Measurements from ENCODE around the gene MAP2K5. TPM values are rescaled to one million over a fixed set of nuclear protein-coding genes. Genes with fewer than 3 reads are reported as not detected.

MAP2K5 gene
- total RNA-seq, 2 experiments from 2014 or later, result 17.0 to 20.8 TPM

GRCh38 chr15:67744331-67745072, 202.0 kb downstream of the MAP2K5 start:
- no peak for DNase-seq
- Mint-ChIP-seq H3K27me3 (no peaks in the 10 kb centered on the region), H3K4me3 (peak overlapping the region; percentile 61), H3K9me3 (no peaks in the 10 kb centered on the region), H3K36me3 (peaks cover 4% of the 10 kb centered on the region), H3K4me1 (peaks cover 47% of the 10 kb centered on the region), H3K27ac (peak overlapping the region; percentile 72)

GRCh38 chr15:67745073-67746006, 202.8 kb downstream of the MAP2K5 start:
- peaks cover 50% of the 10 kb centered on the region for H3K4me1 Mint-ChIP-seq
- no peak for DNase-seq
- no peaks in the 10 kb centered on the region for H3K27me3 Mint-ChIP-seq
- H3K27ac Mint-ChIP-seq, result peak overlapping the region; percentile 72
- no peaks in the 10 kb centered on the region for H3K9me3 Mint-ChIP-seq
- peak overlapping the region; percentile 61 for H3K4me3 Mint-ChIP-seq
- H3K36me3 Mint-ChIP-seq, result peaks cover 6% of the 10 kb centered on the region

DNA sequence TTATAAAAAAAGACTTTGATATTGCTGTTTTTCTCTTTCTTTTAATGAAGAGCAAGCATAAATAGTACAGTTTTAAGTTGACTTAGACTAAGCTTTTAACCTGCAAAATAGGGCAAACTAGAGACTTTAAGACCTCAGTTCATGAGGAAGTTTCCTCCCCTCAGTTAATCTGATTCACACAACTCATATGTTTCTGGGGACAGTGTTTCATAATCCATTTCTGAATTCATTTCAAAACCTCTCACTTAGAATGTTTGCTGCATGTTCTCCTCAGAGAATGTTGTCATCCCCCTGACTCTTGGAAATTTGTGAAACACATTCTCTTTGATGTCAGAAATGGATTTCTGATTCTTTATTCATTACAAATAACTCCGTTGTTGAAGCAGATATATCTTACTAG, 203.5 kb downstream of the MAP2K5 start:
- H3K27me3 Mint-ChIP-seq, result no peaks in the 10 kb centered on the region
- no peaks in the 10 kb centered on the region for H3K9me3 Mint-ChIP-seq
- peak overlapping the region; percentile 50 for H3K4me3 Mint-ChIP-seq
- H3K27ac Mint-ChIP-seq, result peak overlapping the region; percentile 72
- H3K4me1 Mint-ChIP-seq, result peaks cover 55% of the 10 kb centered on the region
- DNase-seq, result no peak
- H3K36me3 Mint-ChIP-seq, result peaks cover 8% of the 10 kb centered on the region

DNA sequence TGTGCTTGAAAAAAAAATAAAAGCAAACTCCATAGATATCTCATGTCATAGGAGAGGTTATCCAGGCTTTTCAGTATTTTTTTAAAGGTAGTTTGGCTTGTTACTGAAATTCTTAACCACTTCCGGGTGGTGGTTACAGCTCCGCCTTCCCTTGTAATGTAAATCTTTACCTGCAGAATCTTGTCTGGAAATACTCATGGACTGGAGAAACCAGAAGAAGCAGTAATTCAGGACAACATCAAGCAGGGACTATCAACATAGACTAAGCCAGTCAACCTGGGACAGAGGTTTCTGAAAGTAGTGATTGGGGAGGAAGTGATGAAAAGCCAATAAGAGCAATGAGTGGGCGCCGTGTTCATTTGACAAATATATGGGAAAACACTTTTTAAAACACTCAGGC, 203.9 kb downstream of the MAP2K5 start:
- Mint-ChIP-seq H3K27me3 (no peaks in the 10 kb centered on the region), H3K27ac (peak overlapping the region; percentile 72), H3K4me3 (peak overlapping the region; percentile 50), H3K36me3 (peaks cover 7% of the 10 kb centered on the region), H3K4me1 (peaks cover 51% of the 10 kb centered on the region), H3K9me3 (no peaks in the 10 kb centered on the region)
- DNase-seq, result no peak

DNA sequence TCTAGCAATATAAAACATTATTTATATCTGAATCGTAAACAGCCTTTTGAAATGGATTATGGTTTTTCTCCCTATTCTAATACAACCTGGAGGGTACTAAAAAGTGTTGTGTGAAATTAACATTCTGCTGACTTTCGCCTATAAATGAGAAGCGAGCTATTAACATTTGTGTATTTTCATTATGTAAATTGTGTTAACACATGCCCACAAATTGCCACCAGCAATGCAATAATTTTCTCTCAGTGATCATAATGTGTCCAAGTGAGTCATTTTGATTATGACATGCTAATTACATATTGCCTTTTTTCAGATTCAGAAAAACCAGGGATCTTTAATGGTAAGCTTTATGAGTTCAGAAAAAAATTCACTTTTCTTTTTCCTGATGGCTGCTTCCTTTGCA, 205.4 kb downstream of the MAP2K5 start:
- H3K4me3 Mint-ChIP-seq, result no peak overlapping the region
- no peaks in the 10 kb centered on the region for H3K27me3 Mint-ChIP-seq
- no peak for DNase-seq
- H3K36me3 Mint-ChIP-seq, result peaks cover 7% of the 10 kb centered on the region
- H3K27ac Mint-ChIP-seq, result no peak overlapping the region
- peaks cover 44% of the 10 kb centered on the region for H3K4me1 Mint-ChIP-seq
- no peaks in the 10 kb centered on the region for H3K9me3 Mint-ChIP-seq

DNA sequence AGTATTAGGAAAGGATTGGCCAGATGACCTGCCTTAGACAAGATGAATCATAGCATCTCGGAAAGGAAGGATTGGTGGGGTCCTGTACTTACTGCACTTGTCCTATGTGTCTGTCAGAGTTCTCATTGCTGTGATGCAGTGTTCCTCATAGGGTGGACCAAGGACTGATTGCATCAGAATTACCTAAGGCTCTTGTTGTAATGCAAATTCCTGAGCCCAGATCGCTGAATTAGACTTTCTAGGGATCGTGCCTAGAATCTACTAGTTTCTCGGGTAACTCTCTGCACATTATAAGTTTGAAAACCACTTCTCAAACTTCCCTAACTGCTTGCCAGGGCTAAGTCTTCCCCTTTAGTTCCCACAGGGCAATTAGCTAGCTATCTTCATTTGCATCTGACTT, 207.9 kb downstream of the MAP2K5 start:
- H3K36me3 Mint-ChIP-seq, result peaks cover 10% of the 10 kb centered on the region
- DNase-seq, result no peak
- no peak overlapping the region for H3K4me3 Mint-ChIP-seq
- peaks cover 7% of the 10 kb centered on the region for H3K9me3 Mint-ChIP-seq
- peaks cover 39% of the 10 kb centered on the region for H3K4me1 Mint-ChIP-seq
- H3K27ac Mint-ChIP-seq, result no peak overlapping the region
- no peaks in the 10 kb centered on the region for H3K27me3 Mint-ChIP-seq

- Mint-ChIP-seq H3K27me3 (no peaks in the 10 kb centered on the region), H3K36me3 (peaks cover 14% of the 10 kb centered on the region), H3K9me3 (peaks cover 7% of the 10 kb centered on the region), H3K4me3 (no peak overlapping the region), H3K4me1 (peaks cover 54% of the 10 kb centered on the region), H3K27ac (no peak overlapping the region)
- DNase-seq, result no peak
These were observed 211.4 kb downstream of the MAP2K5 start for GRCh38 chr15:67753891-67754290.

DNA sequence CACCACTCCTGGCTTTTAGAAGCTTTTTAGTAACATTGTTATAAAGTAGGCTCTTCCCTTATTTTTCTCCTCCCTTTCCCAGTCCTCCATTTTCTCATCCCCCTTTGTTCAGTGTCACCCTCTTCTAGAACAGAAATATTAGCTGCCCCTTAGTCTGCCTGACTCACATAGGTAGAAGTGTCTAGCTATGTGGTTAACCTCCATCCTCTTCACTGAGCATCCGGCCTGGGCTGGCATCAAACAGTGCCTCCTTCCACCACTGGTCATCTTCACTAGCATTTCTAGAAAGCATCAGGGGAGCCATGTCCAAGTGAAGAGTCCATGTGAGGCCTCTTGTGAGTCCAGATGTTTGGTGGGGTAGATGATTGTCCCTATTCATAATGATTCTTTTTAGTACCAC, 212.8 kb downstream of the MAP2K5 start:
- Mint-ChIP-seq H3K27me3 (no peaks in the 10 kb centered on the region), H3K4me3 (no peak overlapping the region), H3K4me1 (peaks cover 61% of the 10 kb centered on the region), H3K27ac (no peak overlapping the region), H3K9me3 (peaks cover 7% of the 10 kb centered on the region), H3K36me3 (peaks cover 11% of the 10 kb centered on the region)
- DNase-seq, result no peak

DNA sequence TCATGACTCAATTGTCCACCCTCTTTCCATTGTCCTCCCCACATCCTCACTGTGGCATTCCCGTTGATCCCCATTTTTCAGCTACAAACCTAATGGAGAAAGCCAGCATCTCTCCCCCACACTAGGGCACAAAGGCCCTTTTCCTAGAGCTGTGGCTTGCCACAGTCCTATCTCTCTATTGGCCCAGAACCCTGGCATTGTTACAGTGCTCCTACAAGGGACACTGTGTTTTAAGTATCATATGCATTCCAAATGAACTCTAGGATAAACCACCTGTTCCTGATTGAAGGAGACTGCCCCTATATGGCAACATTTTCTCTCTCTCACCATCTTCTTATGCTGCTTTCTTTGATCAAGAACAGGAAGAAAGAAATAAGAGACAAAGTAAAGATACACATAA, 213.4 kb downstream of the MAP2K5 start:
- H3K9me3 Mint-ChIP-seq, result peaks cover 7% of the 10 kb centered on the region
- H3K4me1 Mint-ChIP-seq, result peaks cover 56% of the 10 kb centered on the region
- no peak for DNase-seq
- H3K36me3 Mint-ChIP-seq, result peaks cover 7% of the 10 kb centered on the region
- H3K4me3 Mint-ChIP-seq, result no peak overlapping the region
- peak overlapping the region; percentile 1 for H3K27ac Mint-ChIP-seq
- no peaks in the 10 kb centered on the region for H3K27me3 Mint-ChIP-seq

- Mint-ChIP-seq H3K9me3 (peaks cover 7% of the 10 kb centered on the region), H3K36me3 (peaks cover 7% of the 10 kb centered on the region), H3K27ac (peak overlapping the region; percentile 85), H3K4me3 (peak overlapping the region; percentile 53), H3K27me3 (no peaks in the 10 kb centered on the region), H3K4me1 (peaks cover 81% of the 10 kb centered on the region)
- no peak for DNase-seq
These were observed 216.3 kb downstream of the MAP2K5 start for GRCh38 chr15:67758619-67759300.

GRCh38 chr15:67760901-67761300, 218.4 kb downstream of the MAP2K5 start:
- Mint-ChIP-seq H3K9me3 (no peaks in the 10 kb centered on the region), H3K36me3 (peaks cover 3% of the 10 kb centered on the region), H3K27ac (no peak overlapping the region), H3K4me3 (no peak overlapping the region), H3K4me1 (peaks cover 77% of the 10 kb centered on the region), H3K27me3 (no peaks in the 10 kb centered on the region)
- no peak for DNase-seq

GRCh38 chr15:67761343-67761742, 218.8 kb downstream of the MAP2K5 start:
- Mint-ChIP-seq H3K4me3 (no peak overlapping the region), H3K9me3 (no peaks in the 10 kb centered on the region), H3K27me3 (no peaks in the 10 kb centered on the region), H3K4me1 (peaks cover 78% of the 10 kb centered on the region), H3K36me3 (peaks cover 6% of the 10 kb centered on the region), H3K27ac (no peak overlapping the region)
- DNase-seq, result no peak

DNA sequence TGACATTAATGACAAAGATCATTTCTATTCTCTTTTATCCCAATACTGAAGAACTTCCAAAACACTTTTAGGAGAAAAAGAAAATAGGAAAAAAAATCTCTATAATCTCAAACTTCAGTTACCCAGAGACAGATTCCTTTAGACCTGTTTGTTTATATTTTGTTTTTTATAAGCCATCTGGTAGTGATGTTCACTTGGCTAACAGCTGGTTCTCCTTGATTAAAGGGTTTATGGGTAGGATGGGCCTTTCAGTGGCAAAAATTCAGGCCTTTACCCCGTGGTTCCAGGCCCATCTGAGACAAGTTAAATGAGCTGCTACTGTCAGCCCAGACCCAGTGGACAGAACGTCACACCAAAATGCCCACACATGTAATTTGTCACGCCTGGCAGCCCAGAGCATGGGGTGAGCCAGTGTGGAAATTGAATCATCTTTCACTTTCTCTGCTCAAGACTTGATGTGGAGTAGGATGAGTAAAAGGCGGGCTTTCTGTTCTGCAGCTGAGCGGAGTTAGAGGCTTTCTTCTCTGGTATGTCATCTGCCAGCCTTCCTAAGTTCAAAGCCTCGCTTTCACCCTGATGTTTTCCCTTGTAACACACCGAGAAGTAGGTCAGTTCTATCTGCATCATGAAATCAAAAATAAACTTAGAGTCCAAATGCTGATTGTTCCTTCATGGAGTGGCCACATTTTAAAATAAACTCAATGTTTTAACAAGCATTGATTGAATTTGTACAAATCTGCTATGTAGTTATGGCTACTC, 220.3 kb downstream of the MAP2K5 start:
- Mint-ChIP-seq H3K9me3 (no peaks in the 10 kb centered on the region), H3K27me3 (no peaks in the 10 kb centered on the region), H3K36me3 (peaks cover 5% of the 10 kb centered on the region), H3K4me3 (peak overlapping the region; percentile 11), H3K27ac (peak overlapping the region; percentile 84), H3K4me1 (peaks cover 73% of the 10 kb centered on the region)
- peak; percentile 73 for DNase-seq

- Mint-ChIP-seq H3K36me3 (peaks cover 7% of the 10 kb centered on the region), H3K4me3 (no peak overlapping the region), H3K27ac (no peak overlapping the region), H3K9me3 (no peaks in the 10 kb centered on the region), H3K27me3 (no peaks in the 10 kb centered on the region), H3K4me1 (peaks cover 53% of the 10 kb centered on the region)
- no peak for DNase-seq
These were observed 223.2 kb downstream of the MAP2K5 start for GRCh38 chr15:67765701-67766100.

All from activated naive CD8-positive, alpha-beta T cell treated with anti-CD3 and anti-CD28 coated beads for 36 hours (primary cell).